ENCODE results near the gene LRRFIP1. TPM values are rescaled to one million over a fixed set of nuclear protein-coding genes. Genes with fewer than 3 reads are reported as not detected.

The LRRFIP1 gene
- polyA plus RNA-seq, 1 of the 3 experiments (the other 2 are of a cell fraction): 47.3 TPM

GRCh38 chr2:237617587-237617982 is 9.8 kb upstream of the LRRFIP1 start:
- Histone ChIP-seq H3K9ac (peak overlapping the region; percentile 63; the same call in 1 of the 2 replicates), H3K4me1 (ENCODE audit: control insufficient read depth in 1 of 2, insufficient read depth in 2 of 2, low read depth in 1 of 2, low read length in 1 of 2) (peaks cover 20 to 41% of the 10 kb centered on the region in 2 experiments)

GRCh38 chr2:237618449-237618848 is 8.9 kb upstream of the LRRFIP1 start:
- Histone ChIP-seq H3K36me3 (replicated peaks in 1 of 2; ENCODE audit: control insufficient read depth in 1 of 2, insufficient read depth in 2 of 2, low read length in 1 of 2) (no peaks in the 10 kb centered on the region), H3K79me2 (ENCODE audit: insufficient read depth) (no peaks in the 10 kb centered on the region), H3K27ac (ENCODE audit: low read depth in 2 of 2, low read length in 1 of 2) (peak overlapping the region; percentile 13 to 96; a peak in 3 of 4 replicates), H4K20me1 (ENCODE audit: insufficient read depth) (no peaks in the 10 kb centered on the region), H3K4me2 (no peak overlapping the region), H3K4me3 (ENCODE audit: low read depth in 2 of 2, low read length in 1 of 2) (no peak overlapping the region), H3K27me3 (ENCODE audit: insufficient read depth) (no peaks in the 10 kb centered on the region), H3K9me2 (no peaks in the 10 kb centered on the region), H3K9ac (no peak overlapping the region), H3K4me1 (ENCODE audit: control insufficient read depth in 1 of 2, insufficient read depth in 2 of 2, low read depth in 1 of 2, low read length in 1 of 2) (peaks cover 20 to 41% of the 10 kb centered on the region in 2 experiments), H3F3A (replicated peaks; ENCODE audit: insufficient read depth) (peaks cover 43% of the 10 kb centered on the region), H2AFZ (ENCODE audit: low read depth) (no peak overlapping the region), H3K9me3 (no peaks in the 10 kb centered on the region)
- 86% methylated on average over 2 of the region's 2 CpGs for WGBS (ENCODE audit: low lambda C conversion rate)
- ChIA-PET POLR2A (no interaction called here), CTCF (no interaction called here)
- DNase-seq: no peak
- TF ChIP-seq CTCF (IDR thresholded peaks at IDR 0.05) (no peak), MXI1 (IDR thresholded peaks at IDR 0.05; ENCODE audit: low read depth, low read length) (no peak), GATA2 (CRISPR knock-in tag; IDR thresholded peaks at IDR 0.05) (no peak), YY1 (IDR thresholded peaks at IDR 0.05; ENCODE audit: low read depth) (no peak), FOSL2 (IDR thresholded peaks at IDR 0.05; ENCODE audit: borderline replicate concordance, low read depth) (no peak), EP300 (IDR thresholded peaks at IDR 0.05; ENCODE audit: borderline replicate concordance in 1 of 2, low read depth in 1 of 2, low read length in 1 of 2) (no peak), FOXM1 (IDR thresholded peaks at IDR 0.05; ENCODE audit: low read depth) (no peak), JUND (IDR thresholded peaks at IDR 0.05) (0 out of 2 replicates have a peak, but pooled peaks have one; percentile 7), RCOR1 (IDR thresholded peaks at IDR 0.05; ENCODE audit: low read length) (no peak), FOXJ3 (CRISPR knock-in tag; IDR thresholded peaks at IDR 0.05) (no peak), CHD2 (IDR thresholded peaks at IDR 0.05; ENCODE audit: low read length, partially characterized antibody) (no peak)

More at GRCh38 chr2:237617587-237617982, 9.8 kb upstream of the LRRFIP1 start:
- DNase-seq: no peak
- Histone ChIP-seq H3K4me2 (peak overlapping the region; percentile 59), H3K4me3 (ENCODE audit: low read depth in 2 of 2, low read length in 1 of 2) (no peak overlapping the region), H3F3A (replicated peaks; ENCODE audit: insufficient read depth) (peaks cover 40% of the 10 kb centered on the region), H3K27ac (ENCODE audit: low read depth in 2 of 2, low read length in 1 of 2) (peak overlapping the region; percentile 84 to 96), H2AFZ (ENCODE audit: low read depth) (peak overlapping the region; percentile 25; the same call in 1 of the 2 replicates), H3K79me2 (ENCODE audit: insufficient read depth) (no peaks in the 10 kb centered on the region), H3K36me3 (replicated peaks in 1 of 2; ENCODE audit: control insufficient read depth in 1 of 2, insufficient read depth in 2 of 2, low read length in 1 of 2) (no peaks in the 10 kb centered on the region), H3K27me3 (ENCODE audit: insufficient read depth) (no peaks in the 10 kb centered on the region), H3K9me2 (no peaks in the 10 kb centered on the region), H3K9me3 (no peaks in the 10 kb centered on the region), H4K20me1 (ENCODE audit: insufficient read depth) (no peaks in the 10 kb centered on the region)
- WGBS (ENCODE audit: low lambda C conversion rate): 70% methylated on average over 4 of the region's 4 CpGs
- POLR2A ChIA-PET: no interaction called here
- CTCF ChIA-PET: no interaction called here
- no peak for TF ChIP-seq GATA2 (CRISPR knock-in tag; IDR thresholded peaks at IDR 0.05)
- peak; percentile 51 for TF ChIP-seq PBX3 (IDR thresholded peaks at IDR 0.05)
- TF ChIP-seq TCF12 (IDR thresholded peaks at IDR 0.05): 0 out of 2 replicates have a peak, but pooled peaks have one; percentile 17
- TF ChIP-seq RXRA (IDR thresholded peaks at IDR 0.05; ENCODE audit: borderline replicate concordance, low read depth): no peak
- TF ChIP-seq REST (IDR thresholded peaks at IDR 0.05; ENCODE audit: low read depth, low read length): no peak
- TF ChIP-seq FOSL2 (IDR thresholded peaks at IDR 0.05; ENCODE audit: borderline replicate concordance, low read depth): 0 out of 2 replicates have a peak, but pooled peaks have one; percentile 1

All from SK-N-SH (cell line).